Type B pancreatic cell (in vitro differentiated cells): ENCODE measurements around the gene JMJD6. TPM values are rescaled to one million over a fixed set of nuclear protein-coding genes. Genes with fewer than 3 reads are reported as not detected.

Experiments
- DNase-seq: peaks from one replicate; pipeline ENCODE4 v3.0.0; 2021; ENCODE audit warnings: mixed read lengths; ENCODE audit not compliant: unreplicated experiment; ENCODE audit errors: extremely low spot score
- H3K27ac Mint-ChIP-seq: 2 replicates; pipeline ENCODE4 v1.8.0; 2021; ENCODE audit warnings: mild to moderate bottlenecking, mixed read lengths
- H3K27me3 Mint-ChIP-seq: 2 replicates; pipeline ENCODE4 v1.8.0; 2021; ENCODE audit warnings: mixed read lengths
- H3K36me3 Mint-ChIP-seq: 2 replicates; pipeline ENCODE4 v1.8.0; 2021; ENCODE audit warnings: mixed read lengths
- H3K4me1 Mint-ChIP-seq: one replicate; pipeline ENCODE4 v1.8.0; 2021; ENCODE audit warnings: mixed read lengths; ENCODE audit not compliant: unreplicated experiment
- H3K4me3 Mint-ChIP-seq: 2 replicates; pipeline ENCODE4 v1.8.0; 2021; ENCODE audit warnings: mild to moderate bottlenecking, mixed read lengths
- H3K9me3 Mint-ChIP-seq: 2 replicates; pipeline ENCODE4 v1.8.0; 2021; ENCODE audit warnings: mixed read lengths
- microRNA-seq: library from miRNA; unstranded; fragments of <30 nt; microRNA quantifications from one replicate; pipeline ENCODE4, GENCODE V29; 2020
- total RNA-seq: library from RNA; stranded (reverse); gene quantifications from 2 replicates; pipeline ENCODE4 v1.2.1, GENCODE V29; 2021; ENCODE audit warnings: low replicate concordance
- TF ChIP-seq, protein P1 (sequence below): fragments of 200-600 bp; sonication (generic); conservative IDR thresholded peaks from 2 replicates; pipeline ENCODE4 v1.5.0; 2021; ENCODE audit warnings: antibody characterized with exemption, mild to moderate bottlenecking

The JMJD6 gene
- total RNA-seq, 1 donor from 2014 or later: 23.6 TPM

- H3K4me1 Mint-ChIP-seq: peaks cover 49% of the 10 kb centered on the region
- H3K36me3 Mint-ChIP-seq: no peaks in the 10 kb centered on the region
- no peak for DNase-seq
- no peaks in the 10 kb centered on the region for H3K27me3 Mint-ChIP-seq
- TF ChIP-seq, protein P1, sequence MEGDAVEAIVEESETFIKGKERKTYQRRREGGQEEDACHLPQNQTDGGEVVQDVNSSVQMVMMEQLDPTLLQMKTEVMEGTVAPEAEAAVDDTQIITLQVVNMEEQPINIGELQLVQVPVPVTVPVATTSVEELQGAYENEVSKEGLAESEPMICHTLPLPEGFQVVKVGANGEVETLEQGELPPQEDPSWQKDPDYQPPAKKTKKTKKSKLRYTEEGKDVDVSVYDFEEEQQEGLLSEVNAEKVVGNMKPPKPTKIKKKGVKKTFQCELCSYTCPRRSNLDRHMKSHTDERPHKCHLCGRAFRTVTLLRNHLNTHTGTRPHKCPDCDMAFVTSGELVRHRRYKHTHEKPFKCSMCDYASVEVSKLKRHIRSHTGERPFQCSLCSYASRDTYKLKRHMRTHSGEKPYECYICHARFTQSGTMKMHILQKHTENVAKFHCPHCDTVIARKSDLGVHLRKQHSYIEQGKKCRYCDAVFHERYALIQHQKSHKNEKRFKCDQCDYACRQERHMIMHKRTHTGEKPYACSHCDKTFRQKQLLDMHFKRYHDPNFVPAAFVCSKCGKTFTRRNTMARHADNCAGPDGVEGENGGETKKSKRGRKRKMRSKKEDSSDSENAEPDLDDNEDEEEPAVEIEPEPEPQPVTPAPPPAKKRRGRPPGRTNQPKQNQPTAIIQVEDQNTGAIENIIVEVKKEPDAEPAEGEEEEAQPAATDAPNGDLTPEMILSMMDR: no peak
- H3K27ac Mint-ChIP-seq: peak overlapping the region; percentile 99
- peak overlapping the region; percentile 95 for H3K4me3 Mint-ChIP-seq
- H3K9me3 Mint-ChIP-seq: peaks cover 6% of the 10 kb centered on the region
These were observed 56.2 kb downstream of the JMJD6 start for GRCh38 chr17:76670020-76670717.

Small RNAs within 50 kb of the gene (microRNA-seq; reads per million reads assigned to microRNA genes)
- gene MIR636: 1.7 reads per million

Other genes starting within 250 kb of the JMJD6 start
- 12.3 and 17.2 TPM in 2 replicates for gene RHBDF2, start 225.2 kb downstream of the JMJD6 start, total RNA-seq
- 2.5 and 10.0 TPM in 2 replicates for gene CYGB, start 188.9 kb downstream of the JMJD6 start, total RNA-seq
- 0.33 and 3.3 TPM in 2 replicates for gene PRCD, start 186.6 kb downstream of the JMJD6 start, total RNA-seq
- 4.3 and 10.4 TPM in 2 replicates for gene ST6GALNAC2, start 140.7 kb downstream of the JMJD6 start, total RNA-seq
- 10.3 and 17.3 TPM in 2 replicates for gene ST6GALNAC1, start 82.8 kb downstream of the JMJD6 start, total RNA-seq
- gene MXRA7, start 15.6 kb downstream of the JMJD6 start, total RNA-seq: 43.4 and 75.0 TPM in 2 replicates
- gene METTL23, start 233 bp upstream of the JMJD6 start, total RNA-seq: 27.5 and 28.2 TPM in 2 replicates
- gene SRSF2, start 10.7 kb upstream of the JMJD6 start, total RNA-seq: 198 and 273 TPM in 2 replicates
- gene MFSD11, start 11.5 kb upstream of the JMJD6 start, total RNA-seq: 29.0 and 33.9 TPM in 2 replicates
- gene MGAT5B, start 141.8 kb upstream of the JMJD6 start, total RNA-seq: 3.0 and 15.9 TPM in 2 replicates